C4-2B (cell line): ENCODE measurements around the gene SIMC1.

Experiments used
- CTCF ChIP-seq: fragments of 450-650 bp; conservative IDR thresholded peaks from 2 replicates; pipeline ENCODE4 v1.5.1; 2017; ENCODE audit warnings: mild to moderate bottlenecking
- ZFX ChIP-seq: fragments of 450-650 bp; IDR thresholded peaks from 2 replicates; pipeline ENCODE4 v1.6.1; 2017

- no peak for TF ChIP-seq CTCF
- TF ChIP-seq ZFX = no peak
These were observed 36.4 kb upstream of the SIMC1 start for GRCh38 chr5:176201811-176202210.
